Inflammatory macrophage (primary cell): ENCODE measurements around the gene JDP2.

Source experiments
- DNase-seq, 2 donors: peaks; one replicate each; pipeline ENCODE4 v3.0.0-alpha.2; 2020 to 2022
- total RNA-seq, 18 experiments: gene quantifications; one replicate each; lab custom pipeline; 2026; ENCODE audit warnings: mixed read lengths in 6 of 18, inconsistent platforms in 2 of 18; lab: John Stamatoyannopoulos, UW

JDP2 gene, protein sequence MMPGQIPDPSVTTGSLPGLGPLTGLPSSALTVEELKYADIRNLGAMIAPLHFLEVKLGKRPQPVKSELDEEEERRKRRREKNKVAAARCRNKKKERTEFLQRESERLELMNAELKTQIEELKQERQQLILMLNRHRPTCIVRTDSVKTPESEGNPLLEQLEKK
- 4.6 to 54.4 (median 16.6) reads per million in 18 experiments for total RNA-seq

DNA sequence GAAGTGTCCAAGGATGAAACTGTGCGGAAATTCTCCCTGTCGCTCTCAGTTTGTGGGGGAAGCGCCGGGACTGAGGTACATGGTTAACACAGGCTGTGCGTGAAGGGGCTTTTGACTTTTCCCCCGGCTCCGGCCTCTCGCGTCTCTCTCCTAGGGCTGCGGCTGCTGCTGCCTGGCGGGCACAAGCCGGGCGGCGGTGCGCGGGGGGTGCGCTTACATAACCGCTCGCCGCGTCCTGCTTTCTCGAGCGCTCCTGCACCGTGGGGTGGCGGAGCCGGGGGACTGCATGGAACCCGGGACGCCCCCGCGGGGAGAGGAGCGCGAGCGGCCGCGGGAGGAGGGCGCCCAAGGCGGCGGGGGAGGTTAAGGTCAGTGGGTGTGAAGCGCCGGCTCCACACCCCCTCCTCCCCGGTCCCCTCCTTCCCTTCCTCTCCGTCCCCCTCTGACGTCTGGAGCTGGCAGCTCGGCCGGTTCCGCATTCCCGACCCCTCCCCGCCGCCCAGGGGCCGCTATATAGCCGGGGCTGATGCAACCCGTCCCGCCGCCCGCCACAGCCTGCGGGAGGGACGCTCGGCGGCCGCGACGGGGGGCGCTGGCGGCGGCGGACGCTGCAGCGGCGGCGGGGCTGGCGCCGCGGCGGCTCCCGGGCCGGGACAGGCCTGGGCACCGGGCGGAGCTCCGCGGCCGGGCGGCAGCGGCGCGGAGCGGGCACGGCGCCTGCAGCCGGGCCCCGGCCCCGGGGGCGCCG lies at the start of gene JDP2:
TSS of gene JDP2 (plus strand) at position 541 of the 748 bp plus-strand sequence. CDS start 9,899 bp downstream, outside the sequence.
- DNase-seq, result peak; percentile 86 to 87

DNA sequence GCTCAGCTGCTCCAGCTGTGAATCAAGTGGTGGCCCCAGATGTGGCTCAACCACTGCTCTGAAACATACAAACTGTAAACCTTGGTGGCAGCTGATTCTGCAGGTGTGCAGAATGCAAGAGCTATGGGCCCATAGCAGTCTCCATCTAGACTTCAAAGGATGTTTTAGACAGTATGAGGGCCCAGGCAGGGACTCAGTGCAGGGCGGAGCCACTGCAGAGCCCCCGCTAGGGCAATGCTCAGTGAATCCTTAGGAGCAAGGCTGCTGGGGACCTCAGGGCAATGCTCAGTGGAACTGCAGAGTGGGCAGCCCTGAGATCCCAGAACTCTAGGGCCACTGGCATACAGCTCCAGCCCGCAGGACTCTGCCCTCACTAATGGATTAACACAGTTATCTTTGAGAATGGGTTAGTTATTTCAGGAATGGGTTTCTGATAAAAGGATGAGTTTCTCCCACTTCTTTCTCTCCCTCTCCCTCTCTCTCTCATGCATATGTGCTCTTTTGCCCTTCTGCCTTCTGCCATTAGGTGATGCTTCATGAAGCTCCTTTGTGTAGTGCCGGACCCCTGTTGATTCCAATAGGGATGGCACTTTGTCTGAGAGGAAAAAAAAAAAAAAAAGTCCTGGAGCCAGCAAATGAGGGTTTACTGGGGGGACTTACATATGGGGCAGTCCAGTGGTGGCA lies 48.4 kb upstream of the JDP2 start:
- DNase-seq, result no peak

DNA sequence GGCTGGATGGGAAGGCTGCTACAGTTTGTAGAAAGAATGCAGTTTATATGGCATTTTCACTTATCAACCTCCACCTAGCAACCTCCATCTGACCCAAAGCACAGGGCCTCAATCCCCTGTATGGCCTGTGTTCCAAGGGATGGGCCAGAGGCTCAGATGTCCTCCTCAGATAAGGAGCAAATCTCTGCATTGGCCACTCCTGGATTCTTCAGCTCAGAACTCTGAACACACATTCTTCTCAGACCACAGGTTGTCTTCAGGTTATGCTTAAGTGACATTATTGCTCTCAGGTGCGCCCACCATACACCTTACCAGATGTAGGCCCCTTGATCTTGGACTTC lies 47.9 kb upstream of the JDP2 start:
- DNase-seq, result no peak

DNA sequence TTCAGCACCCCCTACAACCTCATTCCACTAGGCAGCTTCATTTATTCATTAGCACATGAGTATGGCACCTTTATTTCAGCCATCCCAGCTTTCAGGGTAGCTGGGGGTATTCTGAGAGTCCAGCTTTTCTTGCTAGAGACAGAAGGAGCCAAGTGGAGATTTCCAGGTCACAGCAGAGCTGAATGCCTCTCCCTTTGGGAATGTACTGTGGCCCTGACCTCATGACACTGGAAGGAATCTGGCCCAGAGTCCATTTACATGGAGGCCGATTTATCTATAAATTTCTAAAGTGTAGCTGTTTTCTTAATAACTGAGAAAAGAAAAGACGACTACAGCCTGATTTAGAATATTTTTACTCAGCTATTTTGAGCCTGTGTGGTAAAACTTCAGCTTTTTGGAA lies 47.2 kb upstream of the JDP2 start:
- no peak for DNase-seq

DNA sequence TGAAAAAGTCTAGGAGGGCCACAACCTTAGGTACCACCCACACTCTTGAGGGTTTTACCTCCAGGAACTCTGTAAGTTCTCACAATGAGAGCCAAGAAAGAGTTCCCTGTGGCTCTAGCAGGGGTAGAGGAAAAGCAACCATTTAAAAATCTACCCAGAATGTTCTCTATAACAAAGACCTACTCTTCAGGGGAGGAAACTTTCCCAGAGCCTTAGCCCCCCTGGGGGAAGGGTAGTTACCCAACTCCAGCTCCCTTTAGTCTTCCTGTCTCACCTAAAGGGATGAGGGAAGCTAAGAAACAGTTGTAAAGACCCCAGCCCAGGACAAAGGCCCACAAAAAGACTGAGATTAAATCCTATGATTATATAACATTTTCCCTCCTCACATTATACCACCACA lies 46.2 kb upstream of the JDP2 start:
- DNase-seq, result no peak

DNA sequence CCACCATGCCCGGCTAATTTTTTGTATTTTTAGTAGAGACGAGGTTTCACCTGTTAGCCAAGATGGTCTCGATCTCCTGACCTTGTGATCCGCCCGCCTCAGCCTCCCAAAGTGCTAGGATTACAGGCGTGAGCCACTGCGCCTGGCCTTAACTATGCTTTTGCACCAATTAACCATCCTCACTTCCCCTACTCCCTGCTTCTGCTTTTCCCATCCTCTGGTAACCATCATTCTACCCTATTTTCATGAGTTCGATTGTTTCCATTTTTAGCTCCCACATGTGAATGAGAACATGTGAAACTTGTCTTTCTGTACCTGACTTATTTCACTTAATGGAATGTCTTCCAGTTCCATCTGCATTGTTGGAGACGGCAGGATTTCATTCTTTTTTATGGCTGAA lies 44.6 kb upstream of the JDP2 start:
- peak; percentile 34 to 42 for DNase-seq

DNA sequence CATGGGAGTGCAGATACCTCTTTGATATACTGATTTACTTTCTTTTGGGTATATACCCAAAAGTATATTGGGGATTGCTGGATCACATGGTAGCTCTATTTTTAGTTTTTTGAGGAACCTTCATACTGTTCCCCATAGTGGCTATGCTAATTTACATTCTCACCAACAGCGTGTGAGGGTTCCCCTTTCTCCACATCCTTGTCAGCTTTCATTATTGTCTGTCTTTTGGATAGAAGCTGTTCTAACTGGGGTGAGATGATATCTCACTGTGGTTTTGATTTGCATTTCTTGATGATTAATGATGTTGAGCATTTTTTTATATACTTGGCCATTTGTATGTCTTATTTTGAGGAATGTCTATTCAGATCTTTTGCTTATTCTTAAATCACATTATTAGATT lies 44.1 kb upstream of the JDP2 start:
- peak; percentile 72 to 77 for DNase-seq

DNA sequence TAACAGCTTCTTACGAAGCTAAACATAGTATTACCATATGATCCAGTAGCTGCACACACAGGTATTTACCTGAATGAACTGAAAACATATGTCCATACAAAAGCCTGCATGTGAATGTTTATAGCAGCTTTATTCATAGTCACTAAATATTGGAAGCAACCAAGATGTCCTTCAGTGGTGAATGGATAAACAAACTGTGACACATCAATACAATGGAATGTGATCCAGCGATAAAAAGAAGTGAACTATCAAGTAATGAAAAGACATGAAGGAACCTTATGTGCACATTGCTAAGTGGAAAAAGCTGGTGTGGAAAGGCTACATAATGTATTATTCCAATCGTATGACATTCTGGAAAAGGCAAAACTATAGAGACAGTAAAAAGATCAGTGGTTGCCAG lies 38.1 kb upstream of the JDP2 start:
- DNase-seq, result no peak

DNA sequence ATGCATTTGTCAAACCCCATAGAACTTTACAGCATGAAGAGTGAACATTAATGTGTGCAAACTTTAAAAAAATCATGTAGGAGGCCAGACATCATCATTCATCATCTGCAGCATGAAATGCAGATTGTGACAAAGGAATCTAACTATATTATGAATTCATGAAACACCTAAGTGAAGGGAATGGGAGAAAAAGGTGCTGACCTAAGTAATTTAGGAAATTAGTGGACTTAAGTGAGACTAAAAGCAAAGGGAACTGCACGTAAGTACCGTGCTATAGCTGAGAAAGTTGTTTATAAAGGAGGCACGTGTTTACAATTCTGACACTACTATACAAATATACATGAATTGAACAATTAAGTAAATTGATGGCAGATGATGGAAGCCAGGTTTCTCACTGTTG lies 37.6 kb upstream of the JDP2 start:
- no peak for DNase-seq

DNA sequence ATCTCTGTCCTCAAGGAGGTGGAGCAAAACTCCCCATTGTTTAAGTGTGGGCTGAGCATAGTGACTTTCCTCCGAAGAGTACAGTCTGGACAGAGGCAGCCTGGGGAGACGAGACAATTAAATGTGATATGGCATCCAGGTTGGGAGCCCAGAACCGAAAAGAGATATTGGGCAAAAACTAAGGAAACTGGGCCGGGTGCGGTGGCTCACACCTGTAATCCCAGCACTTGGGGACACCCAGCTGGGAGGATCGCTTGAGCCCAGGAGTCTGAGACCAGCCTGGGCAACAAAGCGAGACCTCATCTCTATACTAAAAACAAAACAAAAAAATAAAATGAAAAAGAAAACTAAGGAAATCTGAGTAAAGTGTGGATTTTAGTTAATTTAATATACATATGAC lies 35.9 kb upstream of the JDP2 start:
- DNase-seq, result no peak

DNA sequence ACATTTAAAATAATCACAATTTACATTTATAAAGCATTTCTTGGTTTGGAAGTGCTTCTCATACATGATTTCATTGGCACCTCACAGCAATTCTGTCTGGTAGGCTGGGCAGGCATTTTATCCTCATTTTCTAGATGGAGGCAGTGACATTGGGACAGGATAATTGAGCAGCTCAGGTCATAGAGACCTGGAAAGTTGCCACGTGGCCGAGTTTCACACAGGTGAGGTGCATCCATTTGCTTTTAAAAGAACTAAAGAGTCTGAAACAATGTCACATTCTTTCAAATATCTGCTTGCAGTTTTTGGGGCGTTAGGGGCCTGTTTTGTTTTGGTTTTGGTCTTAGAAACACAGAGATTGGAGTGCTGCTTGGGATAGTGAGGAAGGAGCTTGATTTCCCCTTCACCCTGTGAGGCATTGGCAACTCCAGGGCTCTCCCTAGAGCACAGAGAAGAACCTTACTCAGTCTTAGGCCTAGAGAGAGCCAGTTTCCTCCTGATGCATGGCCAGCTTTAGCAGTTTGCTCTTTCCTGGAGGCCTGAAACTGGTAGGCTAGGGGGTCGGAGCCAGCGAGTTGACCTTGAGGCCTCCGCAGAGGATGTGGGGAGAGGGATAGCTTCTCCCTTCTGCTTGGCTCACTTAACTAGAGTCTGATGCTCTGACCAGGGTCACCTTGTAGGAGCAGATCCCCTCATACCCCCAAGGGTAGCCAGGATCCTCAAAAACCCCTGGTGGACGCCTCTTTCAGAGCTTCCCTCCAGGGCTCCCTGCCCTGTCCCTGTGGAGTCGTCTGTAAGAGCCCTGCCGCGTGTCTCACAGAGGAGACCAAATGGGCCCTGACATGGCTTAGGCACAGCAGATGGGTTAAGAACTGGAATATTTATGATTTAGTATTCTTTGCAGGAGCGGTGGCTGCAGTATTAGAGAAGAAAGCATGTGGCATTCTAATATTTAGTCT lies 34.9 kb upstream of the JDP2 start:
- no peak for DNase-seq

DNA sequence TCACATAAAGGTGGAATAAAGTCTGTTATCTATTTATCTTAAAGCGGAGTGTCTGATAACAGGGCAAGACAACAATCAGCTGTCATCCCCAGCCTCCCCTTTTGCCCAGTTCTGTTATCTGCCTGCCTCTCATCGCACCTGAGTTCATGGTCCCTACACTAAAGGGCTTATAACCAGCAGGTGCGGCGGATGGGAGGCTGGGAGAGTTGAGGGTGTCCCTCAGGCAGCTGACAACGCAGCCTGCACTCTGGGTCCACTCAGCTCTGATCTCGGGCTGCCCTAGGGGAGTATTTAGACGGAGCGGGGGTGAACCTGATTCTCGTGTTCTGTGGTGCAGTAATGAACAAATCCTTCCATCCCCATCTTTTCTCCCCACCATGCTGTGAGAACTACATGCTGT lies 34.0 kb upstream of the JDP2 start:
- no peak for DNase-seq

DNA sequence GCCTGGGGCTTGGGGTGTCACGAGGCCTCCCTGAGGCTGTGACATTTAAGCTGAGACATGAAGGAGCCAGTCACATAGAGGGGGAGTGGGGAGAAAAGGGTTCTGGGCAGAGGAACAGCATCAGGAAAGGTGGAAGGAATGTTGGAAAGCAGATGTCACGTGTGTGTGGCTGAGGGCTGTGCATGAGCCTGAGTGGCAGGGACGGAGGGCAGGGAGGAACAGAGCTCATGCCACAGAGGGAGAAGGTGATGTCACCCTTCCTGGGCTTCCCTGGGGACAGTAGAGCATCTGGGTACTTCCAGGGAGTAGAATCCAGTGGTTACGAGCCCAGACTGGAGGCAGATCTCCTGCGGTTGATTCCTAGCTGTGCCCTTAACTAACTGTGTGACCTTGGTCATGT lies 32.0 kb upstream of the JDP2 start:
- no peak for DNase-seq

DNA sequence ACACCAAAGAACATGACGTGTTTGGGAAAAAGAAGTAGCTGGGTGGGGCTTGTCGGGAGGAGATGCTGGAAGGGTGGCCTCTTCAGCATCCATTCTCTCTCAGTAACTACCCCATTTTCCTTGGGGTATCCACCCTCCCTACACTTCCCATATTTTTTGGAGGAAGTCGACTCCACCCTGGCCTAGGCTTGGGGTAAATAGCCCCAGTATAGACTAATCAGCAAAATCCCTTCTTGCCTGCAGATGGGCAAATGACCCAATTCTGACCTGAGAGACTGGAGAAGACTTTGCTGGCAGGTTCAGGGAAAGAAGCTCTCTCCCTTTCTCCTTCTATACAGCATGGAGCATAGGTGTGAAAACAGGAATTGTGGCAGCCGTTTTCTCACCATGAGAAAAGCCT lies 28.5 kb upstream of the JDP2 start:
- DNase-seq, result peak in 1 of 2 donors; percentile 13

DNA sequence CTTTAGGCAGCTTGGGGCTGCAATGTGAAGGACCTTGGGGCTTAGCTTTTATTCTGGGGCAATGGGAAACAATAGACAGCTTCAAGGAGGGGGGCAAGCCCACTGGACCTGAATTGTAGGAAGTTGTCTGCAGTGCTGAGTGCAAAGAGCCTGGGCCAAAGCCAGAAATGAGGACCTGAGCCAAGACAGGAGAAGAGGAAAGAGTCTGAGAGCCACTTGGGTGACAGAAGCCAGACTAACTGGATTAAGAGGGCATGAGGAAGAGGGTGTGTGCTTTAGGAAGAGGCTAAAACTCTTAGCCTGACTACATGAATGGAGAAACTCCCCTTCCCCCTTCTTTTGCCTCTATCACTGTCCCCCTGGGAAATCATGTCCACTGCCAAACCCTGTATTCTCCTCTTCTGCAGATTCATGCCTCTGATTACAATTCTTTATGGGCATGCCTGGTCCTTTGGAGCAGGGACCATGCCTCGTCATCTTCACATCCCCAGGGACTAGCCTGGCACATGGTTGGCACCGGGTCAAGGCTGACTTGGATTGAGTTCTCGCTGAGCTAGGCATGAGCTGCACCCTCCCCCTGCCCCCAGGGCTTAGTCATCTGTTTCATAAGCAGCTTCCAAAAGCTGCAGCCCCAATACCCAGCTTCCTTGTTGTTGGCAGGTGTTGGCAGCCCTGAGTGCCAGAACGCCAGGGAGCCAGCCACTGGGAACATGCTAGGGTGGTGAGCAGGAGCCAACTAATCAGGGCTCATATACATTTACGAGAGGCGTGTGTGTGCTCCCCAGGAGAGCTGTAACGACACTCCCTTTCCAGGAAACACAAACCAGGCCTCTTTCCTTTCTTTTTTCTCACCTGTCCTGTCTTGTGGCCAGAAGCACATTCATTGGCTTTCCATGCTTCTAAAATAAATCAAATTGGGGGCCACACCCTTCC lies 27.7 kb upstream of the JDP2 start:
- DNase-seq, result peak; percentile 40 to 51

DNA sequence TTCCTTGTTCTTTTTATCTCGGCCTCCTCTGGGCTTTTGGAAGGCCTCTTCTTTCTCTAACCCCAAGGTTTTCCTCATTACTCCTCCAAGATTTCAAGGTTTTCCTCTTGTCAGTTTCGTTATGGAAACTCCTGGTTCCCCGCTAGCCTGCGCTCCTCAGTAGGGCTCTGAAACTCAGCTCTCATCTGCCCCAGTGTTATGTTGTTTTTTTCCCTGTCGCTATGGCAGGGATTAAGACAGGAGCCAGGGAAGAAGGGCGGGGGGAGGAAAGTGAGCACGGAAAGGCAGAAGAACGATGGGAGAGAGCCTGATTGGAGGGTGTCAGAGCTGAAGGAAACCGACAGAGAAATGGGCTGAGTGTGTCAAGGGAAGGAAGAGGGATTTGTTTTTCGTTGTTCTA lies 26.5 kb upstream of the JDP2 start:
- no peak for DNase-seq

DNA sequence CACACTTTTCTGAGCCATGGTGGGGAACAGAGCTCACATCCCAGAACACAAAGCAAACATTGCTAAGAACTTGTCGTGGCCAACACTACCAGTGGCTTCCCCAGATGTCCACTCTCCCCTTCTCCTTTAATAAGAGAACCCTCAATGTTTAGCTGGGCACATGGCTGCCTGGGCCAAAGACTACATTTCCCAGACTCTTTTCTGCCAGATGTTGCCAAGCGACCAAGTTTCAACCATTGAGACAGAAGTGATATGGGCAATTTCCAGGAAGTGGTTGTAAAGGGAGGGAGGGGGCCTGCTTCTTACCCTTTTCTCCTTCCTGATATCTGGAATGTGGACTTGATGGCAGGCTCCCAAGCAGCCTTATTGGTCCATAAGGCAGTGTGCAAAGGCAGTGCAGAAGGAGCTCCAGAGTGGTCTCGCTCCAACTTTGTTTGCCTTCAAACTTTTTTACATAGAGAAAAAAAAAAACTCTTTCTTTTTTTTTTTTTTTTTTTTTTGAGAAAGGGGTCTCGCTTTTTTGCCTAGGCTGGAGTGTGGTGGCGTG lies 24.9 kb upstream of the JDP2 start:
- peak in 1 of 2 donors; percentile 14 for DNase-seq

DNA sequence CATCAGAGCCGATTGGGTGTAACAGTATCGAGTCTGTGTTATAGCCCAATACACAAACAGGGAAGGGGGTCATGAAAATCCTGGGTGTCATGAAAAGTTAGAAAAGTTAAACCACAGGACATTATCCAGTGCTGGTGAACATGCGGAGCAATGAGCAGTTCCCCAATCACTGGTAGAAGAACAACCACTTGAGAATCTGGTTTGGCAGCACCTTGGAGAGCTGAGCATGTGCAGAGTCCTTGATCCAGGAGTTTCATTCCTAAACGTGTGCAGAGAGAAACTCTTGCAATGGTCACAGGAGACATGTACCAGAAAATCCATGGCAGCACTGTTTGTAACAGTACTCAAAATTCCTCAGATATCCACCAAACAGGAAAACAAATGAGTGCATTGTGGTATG lies 23.0 kb upstream of the JDP2 start:
- DNase-seq, result no peak

DNA sequence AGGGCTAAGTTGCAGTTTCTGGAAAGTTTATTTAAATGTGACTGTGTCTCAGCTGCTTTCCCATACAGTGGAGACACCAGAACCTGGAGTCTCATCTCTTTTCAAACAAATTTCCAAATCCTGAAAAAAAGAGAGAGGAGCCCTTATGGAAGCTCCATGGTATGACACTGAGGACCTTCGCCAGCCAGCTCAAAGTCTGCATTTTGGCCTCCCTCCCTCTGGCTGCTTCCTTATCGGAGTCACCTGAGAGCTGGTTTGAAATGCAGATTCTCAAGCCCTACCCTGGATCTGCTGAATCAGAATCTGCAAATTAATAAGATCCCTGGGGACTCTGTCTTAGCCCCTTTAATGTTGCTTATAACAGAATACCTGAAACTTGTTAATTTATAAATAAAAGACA lies 21.7 kb upstream of the JDP2 start:
- DNase-seq, result no peak

DNA sequence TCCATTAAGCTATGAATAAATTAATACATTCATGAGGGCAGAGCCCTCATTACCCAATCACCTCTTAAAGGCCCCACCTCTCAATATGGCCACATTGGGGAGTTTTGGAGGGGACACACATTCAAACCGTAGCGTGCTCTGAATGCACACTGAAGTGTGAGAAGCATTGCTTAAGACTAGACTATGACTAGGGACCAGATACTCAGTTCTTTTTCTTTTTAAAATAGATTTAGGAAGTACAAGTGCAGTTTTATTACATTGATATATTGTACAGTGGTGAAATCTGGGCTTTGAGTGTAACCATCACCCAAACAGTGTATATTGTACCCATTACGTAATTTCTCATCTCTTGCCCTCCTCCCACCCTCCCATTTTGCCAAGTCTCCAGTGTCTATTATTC lies 21.0 kb upstream of the JDP2 start:
- DNase-seq, result peak; percentile 45 to 83
